Epithelial cell of esophagus (primary cell): ENCODE measurements around the gene SLC5A4.

ENCODE experiments used
- DNase-seq: peaks from one replicate; pipeline ENCODE4 v3.0.0; 2010; ENCODE audit warnings: low read depth
- H3K4me3 ChIP-seq: 2 replicates; pipeline ENCODE4 v1.5.1; 2011; ENCODE audit warnings: mild to moderate bottlenecking, low read length, control low read depth
- TF ChIP-seq, protein P1 (sequence below): IDR thresholded peaks from 2 replicates; pipeline ENCODE4 v1.5.1; 2011; ENCODE audit warnings: low read depth, mild to moderate bottlenecking, low read length, control low read depth, inconsistent platforms; ENCODE audit not compliant: insufficient read depth; ENCODE audit errors: missing control alignments

The SLC5A4 gene

DNA sequence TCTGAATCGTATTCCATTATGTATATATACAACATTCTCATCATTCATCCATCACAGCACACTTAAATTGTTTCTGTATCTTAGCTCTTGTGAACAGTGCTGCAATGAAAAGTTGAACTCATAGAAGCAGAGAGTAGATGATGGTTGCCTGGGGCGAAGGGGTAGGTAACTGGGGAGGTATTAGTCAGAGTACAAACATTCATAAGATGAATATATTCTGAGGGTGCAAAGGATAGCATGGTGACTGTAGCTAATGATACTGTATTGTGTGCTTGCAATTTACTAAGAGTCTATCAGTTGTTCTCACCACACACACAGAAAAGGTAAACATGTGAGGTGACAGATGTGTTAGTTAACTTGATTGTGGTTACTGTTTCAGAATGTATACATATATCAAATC is 37.7 kb downstream of the SLC5A4 start:
- H3K4me3 ChIP-seq, result no peak overlapping the region
- DNase-seq, result peak; percentile 49
- TF ChIP-seq, protein P1, sequence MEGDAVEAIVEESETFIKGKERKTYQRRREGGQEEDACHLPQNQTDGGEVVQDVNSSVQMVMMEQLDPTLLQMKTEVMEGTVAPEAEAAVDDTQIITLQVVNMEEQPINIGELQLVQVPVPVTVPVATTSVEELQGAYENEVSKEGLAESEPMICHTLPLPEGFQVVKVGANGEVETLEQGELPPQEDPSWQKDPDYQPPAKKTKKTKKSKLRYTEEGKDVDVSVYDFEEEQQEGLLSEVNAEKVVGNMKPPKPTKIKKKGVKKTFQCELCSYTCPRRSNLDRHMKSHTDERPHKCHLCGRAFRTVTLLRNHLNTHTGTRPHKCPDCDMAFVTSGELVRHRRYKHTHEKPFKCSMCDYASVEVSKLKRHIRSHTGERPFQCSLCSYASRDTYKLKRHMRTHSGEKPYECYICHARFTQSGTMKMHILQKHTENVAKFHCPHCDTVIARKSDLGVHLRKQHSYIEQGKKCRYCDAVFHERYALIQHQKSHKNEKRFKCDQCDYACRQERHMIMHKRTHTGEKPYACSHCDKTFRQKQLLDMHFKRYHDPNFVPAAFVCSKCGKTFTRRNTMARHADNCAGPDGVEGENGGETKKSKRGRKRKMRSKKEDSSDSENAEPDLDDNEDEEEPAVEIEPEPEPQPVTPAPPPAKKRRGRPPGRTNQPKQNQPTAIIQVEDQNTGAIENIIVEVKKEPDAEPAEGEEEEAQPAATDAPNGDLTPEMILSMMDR, result no peak

DNA sequence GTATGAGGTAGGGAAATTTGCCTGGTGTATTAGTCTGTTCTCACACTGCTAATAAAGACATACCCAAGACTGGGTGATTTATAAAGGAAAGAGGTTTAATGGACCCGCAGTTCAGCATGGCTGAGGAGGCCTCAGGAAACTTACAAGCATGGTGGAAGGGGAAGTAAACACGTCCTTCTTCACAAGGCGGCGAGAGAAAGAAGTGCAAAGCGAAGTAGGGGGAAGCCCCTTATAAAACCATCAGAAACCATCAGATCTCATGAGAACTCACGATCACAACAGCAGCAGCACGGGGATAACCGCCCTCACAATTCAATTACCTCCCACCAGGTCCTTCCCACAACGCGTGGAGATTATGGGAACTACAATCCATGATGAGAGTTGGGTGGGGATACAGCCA is 38.2 kb downstream of the SLC5A4 start:
- TF ChIP-seq, protein P1, result no peak

DNA sequence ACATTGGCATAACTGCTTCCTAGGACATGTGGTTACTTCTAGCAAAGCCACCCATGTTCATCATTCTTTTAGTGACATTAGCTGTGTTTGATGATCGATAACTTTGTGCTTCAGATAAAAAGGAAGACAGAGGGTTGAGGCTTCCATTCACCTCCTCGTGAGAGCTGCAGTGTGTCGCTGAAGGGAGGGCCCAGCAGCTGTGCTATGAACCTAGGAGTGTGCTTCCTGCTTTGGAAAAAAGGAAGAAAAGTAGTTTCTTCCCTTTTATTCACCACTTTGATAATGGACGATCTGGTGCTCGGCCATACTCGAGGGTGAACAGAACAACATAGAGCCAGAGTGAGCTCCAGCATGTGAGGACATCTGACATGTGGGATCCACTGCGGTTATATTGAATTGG is 44.1 kb downstream of the SLC5A4 start:
- no peak overlapping the region for H3K4me3 ChIP-seq
- DNase-seq, result no peak
- TF ChIP-seq, protein P1, result no peak

More for the DNA sequence above, 38.2 kb downstream of the SLC5A4 start:
- no peak overlapping the region for H3K4me3 ChIP-seq
- no peak for DNase-seq

DNA sequence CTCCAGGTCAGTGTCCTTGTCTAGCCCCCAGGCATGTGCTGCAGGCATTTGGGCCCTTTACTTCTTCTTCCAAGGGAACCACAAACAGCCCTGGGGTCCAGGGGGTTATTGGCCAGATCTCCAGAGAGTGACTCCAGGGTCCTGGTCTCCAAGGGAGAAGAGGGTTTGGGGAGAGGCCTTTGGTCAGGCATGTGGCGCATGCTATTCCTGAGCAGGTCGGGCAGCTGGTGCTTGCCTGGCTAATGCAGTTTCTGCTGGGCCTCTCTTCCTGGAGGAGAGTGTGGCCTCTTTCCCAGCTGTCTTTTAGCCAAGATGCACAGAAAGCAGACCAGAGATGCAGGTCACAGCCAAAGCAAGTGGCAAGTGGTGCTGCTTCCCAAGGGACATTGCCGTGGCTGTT is 46.5 kb downstream of the SLC5A4 start:
- DNase-seq, result no peak
- H3K4me3 ChIP-seq, result no peak overlapping the region
- TF ChIP-seq, protein P1, result no peak

DNA sequence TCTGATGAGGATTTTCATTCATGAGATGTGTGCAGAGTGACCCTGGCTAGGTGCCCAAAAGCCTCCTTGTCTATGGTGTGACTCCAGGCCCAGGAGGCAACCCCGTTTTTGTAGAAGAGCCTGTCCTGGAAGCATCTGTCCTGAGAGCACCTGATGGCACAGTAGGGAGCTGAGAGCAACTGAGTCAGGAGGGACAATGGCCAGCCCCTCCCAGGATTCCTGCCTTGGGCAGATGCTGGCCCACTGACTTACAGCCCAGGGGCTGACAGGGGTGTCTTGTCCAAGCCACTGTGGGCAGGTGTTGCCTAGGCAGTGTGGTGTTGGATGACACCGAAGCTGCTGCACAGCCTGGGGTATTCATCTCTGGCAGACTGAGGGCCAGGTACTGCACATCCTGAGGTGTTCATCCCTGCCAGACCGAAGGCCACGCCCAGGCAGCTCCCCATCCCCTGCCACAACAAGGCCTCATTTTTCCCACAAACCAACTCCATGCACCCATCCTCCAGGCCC is 47.1 kb downstream of the SLC5A4 start:
- TF ChIP-seq, protein P1, result no peak
- H3K4me3 ChIP-seq, result no peak overlapping the region
- DNase-seq, result no peak

DNA sequence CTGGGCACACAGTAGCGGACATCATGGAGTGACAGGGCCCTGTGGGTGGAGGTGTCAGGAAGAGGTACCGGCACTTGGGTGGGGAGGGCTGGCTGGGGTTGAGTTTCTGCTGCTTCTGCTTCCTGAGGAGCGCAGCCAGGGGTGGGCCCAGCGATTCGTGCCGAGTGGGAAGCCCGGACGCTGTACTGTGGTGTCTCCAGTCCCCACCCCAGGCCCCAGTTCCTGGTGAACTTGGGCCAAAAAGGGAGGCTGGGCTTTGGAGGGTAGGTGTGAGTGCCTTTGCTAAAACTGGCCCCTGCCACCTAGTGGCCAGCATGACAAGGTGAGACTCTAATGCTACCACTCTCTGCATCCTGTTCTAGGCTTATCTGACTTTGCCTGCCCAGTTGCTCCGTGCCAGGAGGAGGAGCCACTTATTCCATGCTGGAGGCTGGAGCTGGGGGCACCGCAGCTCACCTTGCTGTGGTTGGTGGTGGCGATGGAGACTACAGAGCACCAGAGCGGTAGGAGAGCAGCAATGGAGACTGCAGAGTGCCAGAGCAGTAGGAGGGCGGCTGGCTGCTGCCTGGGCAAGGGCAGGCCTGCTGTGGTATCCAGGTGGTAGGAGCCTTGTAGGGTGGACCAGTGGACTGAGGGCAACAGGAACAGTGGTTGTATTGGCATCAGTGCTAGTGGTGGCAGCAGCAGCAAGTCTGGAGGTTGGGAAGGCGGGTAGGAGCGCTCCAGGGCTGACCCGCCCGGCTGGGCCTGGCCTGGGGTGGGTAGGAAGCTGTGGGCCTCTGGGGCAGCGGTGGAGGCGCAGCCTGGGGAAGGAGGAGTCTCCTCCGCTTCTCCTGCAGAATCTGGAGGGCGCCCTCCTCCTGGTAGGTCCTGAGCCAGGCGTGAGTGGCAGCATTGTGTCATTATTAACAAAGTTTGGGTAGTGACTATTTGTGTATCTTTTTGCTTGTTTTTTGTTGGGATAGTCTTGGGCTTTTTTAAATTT is 48.1 kb downstream of the SLC5A4 start:
- TF ChIP-seq, protein P1, result peak; percentile 71
- peak; percentile 49 for DNase-seq
- H3K4me3 ChIP-seq, result no peak overlapping the region
